ENCODE data around the gene CCND1. TPM values are rescaled to one million over a fixed set of nuclear protein-coding genes. Genes with fewer than 3 reads are reported as not detected.
A peak's percentile ranks its signal among the peaks of the same experiment; 100 is the strongest.

The CCND1 gene
- total RNA-seq, 1 experiment from 2014 or later: 331 TPM

DNA sequence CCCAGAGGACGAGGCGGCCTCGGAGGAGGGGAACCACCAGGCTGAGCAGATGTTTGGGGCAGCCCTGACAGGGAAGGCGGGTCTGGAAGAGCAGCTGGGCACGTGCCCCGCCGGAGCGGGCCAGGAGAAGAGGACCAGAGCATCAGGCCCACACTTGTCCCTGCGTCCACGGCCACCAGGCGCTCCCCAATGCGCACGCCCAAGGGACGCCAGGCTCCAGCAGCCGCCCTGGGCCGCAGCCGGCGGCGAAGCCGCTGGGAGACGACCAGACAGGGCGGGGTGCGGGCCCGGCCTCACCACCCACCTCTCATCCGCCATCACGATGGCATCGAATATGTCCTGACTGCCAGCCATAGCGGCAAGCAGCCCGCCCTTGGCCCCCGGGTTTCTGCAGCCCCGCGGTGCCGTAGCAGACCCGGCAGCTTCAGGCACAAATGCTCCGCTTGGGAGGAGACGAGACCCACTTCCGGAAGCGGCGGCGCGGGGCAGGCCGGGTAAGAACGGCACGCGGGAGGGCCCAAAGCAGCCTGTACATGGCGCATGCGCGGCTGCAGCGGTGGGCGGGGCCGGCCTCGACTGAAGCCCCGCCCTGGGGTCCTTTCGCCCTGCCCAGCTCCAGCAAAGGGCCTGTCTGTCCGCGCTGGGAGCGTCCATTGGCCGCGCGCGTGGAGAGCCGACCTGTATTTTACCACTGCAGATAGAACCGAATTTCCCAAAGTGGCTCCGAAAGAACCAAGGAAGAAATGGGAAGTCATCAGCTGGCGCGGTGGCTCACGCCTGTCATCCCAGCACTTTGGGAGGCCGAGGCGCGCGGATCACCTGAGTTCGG is 34.1 kb downstream of the CCND1 start, which contains the start of gene LTO1:
Gene LTO1, minus strand, starts transcription at position 468 of the 829 bp plus-strand sequence. Its CDS starts 114 bp downstream, at position 354.
- peaks cover 6% of the 10 kb centered on the region for H3K4me1 Mint-ChIP-seq (ENCODE audit: low read depth, unreplicated experiment)
- peak within 1 kb of the TSS; percentile 100 for H3K4me3 Mint-ChIP-seq (ENCODE audit: unreplicated experiment)

DNA sequence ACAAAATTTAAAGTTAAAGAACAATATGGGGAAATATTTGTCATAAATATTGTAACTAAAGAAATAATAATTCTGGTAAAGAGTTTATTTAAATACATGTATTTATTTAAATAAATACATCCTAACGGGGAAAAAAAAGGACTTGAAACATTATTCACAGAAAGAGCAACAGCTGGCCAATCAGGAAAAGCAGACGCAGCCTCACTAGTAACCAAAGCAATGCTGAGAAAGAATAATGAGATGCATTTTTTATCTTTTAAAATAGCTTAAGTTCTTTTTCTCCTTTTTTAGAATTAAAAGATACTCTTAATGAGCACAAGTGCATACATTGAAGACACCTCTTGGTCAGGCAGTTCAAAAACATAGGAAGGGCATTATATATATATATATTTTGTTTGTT is 36.8 kb downstream of the CCND1 start:
- Mint-ChIP-seq H3K27ac (ENCODE audit: unreplicated experiment) (no peak overlapping the region), H3K9me3 (ENCODE audit: unreplicated experiment) (no peaks in the 10 kb centered on the region), H3K36me3 (ENCODE audit: insufficient read depth, unreplicated experiment) (peaks cover 30% of the 10 kb centered on the region), H3K4me3 (ENCODE audit: unreplicated experiment) (no peak overlapping the region), H3K27me3 (ENCODE audit: insufficient read depth, unreplicated experiment) (peaks cover 3% of the 10 kb centered on the region), H3K4me1 (ENCODE audit: low read depth, unreplicated experiment) (no peaks in the 10 kb centered on the region)
- intact Hi-C loops (cut with micrococcal nuclease; ENCODE audit: unreplicated experiment): no loop called here
- no peaks in the 10 kb centered on the region for H3K36me3 ChIP-seq (ENCODE audit: control insufficient read depth, insufficient read depth, low read length)
- no peak for DNase-seq
- no peaks in the 10 kb centered on the region for H3K27me3 ChIP-seq (replicated peaks; ENCODE audit: control insufficient read depth, insufficient read depth, low read length)
- peaks cover 5% of the 10 kb centered on the region for H3K4me1 ChIP-seq
- BruUV-seq (replicated peaks): no TSS peak
- H3K9me3 ChIP-seq: no peaks in the 10 kb centered on the region
- no peak overlapping the region for H3K4me3 ChIP-seq (ENCODE audit: low read depth, low read length)
- POLR2A ChIA-PET: no interaction called here
- CTCF ChIA-PET: no interaction called here
- TF ChIP-seq, protein P1, sequence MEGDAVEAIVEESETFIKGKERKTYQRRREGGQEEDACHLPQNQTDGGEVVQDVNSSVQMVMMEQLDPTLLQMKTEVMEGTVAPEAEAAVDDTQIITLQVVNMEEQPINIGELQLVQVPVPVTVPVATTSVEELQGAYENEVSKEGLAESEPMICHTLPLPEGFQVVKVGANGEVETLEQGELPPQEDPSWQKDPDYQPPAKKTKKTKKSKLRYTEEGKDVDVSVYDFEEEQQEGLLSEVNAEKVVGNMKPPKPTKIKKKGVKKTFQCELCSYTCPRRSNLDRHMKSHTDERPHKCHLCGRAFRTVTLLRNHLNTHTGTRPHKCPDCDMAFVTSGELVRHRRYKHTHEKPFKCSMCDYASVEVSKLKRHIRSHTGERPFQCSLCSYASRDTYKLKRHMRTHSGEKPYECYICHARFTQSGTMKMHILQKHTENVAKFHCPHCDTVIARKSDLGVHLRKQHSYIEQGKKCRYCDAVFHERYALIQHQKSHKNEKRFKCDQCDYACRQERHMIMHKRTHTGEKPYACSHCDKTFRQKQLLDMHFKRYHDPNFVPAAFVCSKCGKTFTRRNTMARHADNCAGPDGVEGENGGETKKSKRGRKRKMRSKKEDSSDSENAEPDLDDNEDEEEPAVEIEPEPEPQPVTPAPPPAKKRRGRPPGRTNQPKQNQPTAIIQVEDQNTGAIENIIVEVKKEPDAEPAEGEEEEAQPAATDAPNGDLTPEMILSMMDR (IDR thresholded peaks at IDR 0.05; ENCODE audit: insufficient read depth in 1 of 2, low read depth in 1 of 2, low read length in 1 of 2, severe bottlenecking in 1 of 2, unreplicated experiment in 1 of 2): no peak

More for the DNA sequence above, 34.1 kb downstream of the CCND1 start, which contains the start of gene LTO1:
- Mint-ChIP-seq H3K36me3 (ENCODE audit: insufficient read depth, unreplicated experiment) (peaks cover 56% of the 10 kb centered on the region), H3K27ac (ENCODE audit: unreplicated experiment) (peak within 1 kb of the TSS; percentile 99), H3K27me3 (ENCODE audit: insufficient read depth, unreplicated experiment) (peaks cover 3% of the 10 kb centered on the region), H3K9me3 (ENCODE audit: unreplicated experiment) (no peaks in the 10 kb centered on the region)
- BruUV-seq (replicated peaks): no TSS peak
- POLR2A ChIA-PET: interaction anchor here (0.6 to 1.9 kb wide), 15 partner anchors 17 to 624 kb away, joined by 3 to 9 read pairs (median 4); no protein-coding TSS in a partner anchor
- H3K27me3 ChIP-seq (replicated peaks; ENCODE audit: control insufficient read depth, insufficient read depth, low read length): no peaks in the 10 kb centered on the region
- H3K36me3 ChIP-seq (ENCODE audit: control insufficient read depth, insufficient read depth, low read length): no peaks in the 10 kb centered on the region
- H3K4me1 ChIP-seq: peaks cover 5% of the 10 kb centered on the region
- peak within 1 kb of the TSS; percentile 99 for H3K4me3 ChIP-seq (ENCODE audit: low read depth, low read length)
- CTCF ChIA-PET: interaction anchor here (0.5 to 1.9 kb wide), 14 partner anchors 8 to 573 kb away, joined by 3 to 10 read pairs (median 4); no protein-coding TSS in a partner anchor
- H3K9me3 ChIP-seq: no peaks in the 10 kb centered on the region
- peak; percentile 98 to 100 for DNase-seq
- intact Hi-C loops (cut with micrococcal nuclease; ENCODE audit: unreplicated experiment): loop anchor here (1.0 kb wide), 1 partner anchor 9 kb away; no protein-coding TSS in a partner anchor
- TF ChIP-seq, protein P1 (IDR thresholded peaks at IDR 0.05; ENCODE audit: insufficient read depth in 1 of 2, low read depth in 1 of 2, low read length in 1 of 2, severe bottlenecking in 1 of 2, unreplicated experiment in 1 of 2): no peak

DNA sequence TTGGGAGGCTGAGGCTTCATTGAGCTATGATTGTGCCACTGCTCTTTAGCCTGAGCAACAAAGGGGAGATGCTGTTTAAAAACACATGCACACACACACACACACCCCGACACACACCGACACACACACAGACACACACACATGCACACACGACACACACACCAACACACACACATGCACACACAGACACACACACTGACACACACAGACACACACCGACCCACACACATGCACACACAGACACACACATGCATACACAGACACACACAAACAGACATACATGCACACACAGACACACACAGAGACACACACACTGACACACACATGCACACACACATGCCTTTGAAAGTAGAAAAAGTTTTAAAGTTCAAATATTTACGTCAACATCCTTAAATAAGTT is 39.7 kb downstream of the CCND1 start:
- intact Hi-C loops (cut with micrococcal nuclease; ENCODE audit: unreplicated experiment): no loop called here
- Mint-ChIP-seq H3K27ac (ENCODE audit: unreplicated experiment) (no peak overlapping the region), H3K27me3 (ENCODE audit: insufficient read depth, unreplicated experiment) (no peaks in the 10 kb centered on the region), H3K36me3 (ENCODE audit: insufficient read depth, unreplicated experiment) (peaks cover under 1% of the 10 kb centered on the region), H3K9me3 (ENCODE audit: unreplicated experiment) (no peaks in the 10 kb centered on the region), H3K4me1 (ENCODE audit: low read depth, unreplicated experiment) (no peaks in the 10 kb centered on the region), H3K4me3 (ENCODE audit: unreplicated experiment) (no peak overlapping the region)
- TF ChIP-seq, protein P1 (IDR thresholded peaks at IDR 0.05; ENCODE audit: insufficient read depth in 1 of 2, low read depth in 1 of 2, low read length in 1 of 2, severe bottlenecking in 1 of 2, unreplicated experiment in 1 of 2): no peak
- H3K4me3 ChIP-seq (ENCODE audit: low read depth, low read length): no peak overlapping the region
- H3K36me3 ChIP-seq (ENCODE audit: control insufficient read depth, insufficient read depth, low read length): no peaks in the 10 kb centered on the region
- no peak for DNase-seq
- no peaks in the 10 kb centered on the region for H3K9me3 ChIP-seq
- no peaks in the 10 kb centered on the region for H3K4me1 ChIP-seq
- no TSS peak for BruUV-seq (replicated peaks)
- CTCF ChIA-PET: no interaction called here
- POLR2A ChIA-PET: no interaction called here
- H3K27me3 ChIP-seq (replicated peaks; ENCODE audit: control insufficient read depth, insufficient read depth, low read length): no peaks in the 10 kb centered on the region
